Aortic smooth muscle cell (primary cell): Measurements from ENCODE around the gene AP1G2. TPM values are rescaled to one million over a fixed set of nuclear protein-coding genes. Genes with fewer than 3 reads are reported as not detected.

Experiments
- total RNA-seq: library from RNA; depleted of rRNA; stranded (reverse); fragments of >200 nt; gene quantifications from 2 replicates; pipeline ENCODE4 v1.2.3, GENCODE V29; 2014

Gene AP1G2, protein sequence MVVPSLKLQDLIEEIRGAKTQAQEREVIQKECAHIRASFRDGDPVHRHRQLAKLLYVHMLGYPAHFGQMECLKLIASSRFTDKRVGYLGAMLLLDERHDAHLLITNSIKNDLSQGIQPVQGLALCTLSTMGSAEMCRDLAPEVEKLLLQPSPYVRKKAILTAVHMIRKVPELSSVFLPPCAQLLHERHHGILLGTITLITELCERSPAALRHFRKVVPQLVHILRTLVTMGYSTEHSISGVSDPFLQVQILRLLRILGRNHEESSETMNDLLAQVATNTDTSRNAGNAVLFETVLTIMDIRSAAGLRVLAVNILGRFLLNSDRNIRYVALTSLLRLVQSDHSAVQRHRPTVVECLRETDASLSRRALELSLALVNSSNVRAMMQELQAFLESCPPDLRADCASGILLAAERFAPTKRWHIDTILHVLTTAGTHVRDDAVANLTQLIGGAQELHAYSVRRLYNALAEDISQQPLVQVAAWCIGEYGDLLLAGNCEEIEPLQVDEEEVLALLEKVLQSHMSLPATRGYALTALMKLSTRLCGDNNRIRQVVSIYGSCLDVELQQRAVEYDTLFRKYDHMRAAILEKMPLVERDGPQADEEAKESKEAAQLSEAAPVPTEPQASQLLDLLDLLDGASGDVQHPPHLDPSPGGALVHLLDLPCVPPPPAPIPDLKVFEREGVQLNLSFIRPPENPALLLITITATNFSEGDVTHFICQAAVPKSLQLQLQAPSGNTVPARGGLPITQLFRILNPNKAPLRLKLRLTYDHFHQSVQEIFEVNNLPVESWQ
- 3.2 and 4.2 TPM in 2 replicates for total RNA-seq

DNA sequence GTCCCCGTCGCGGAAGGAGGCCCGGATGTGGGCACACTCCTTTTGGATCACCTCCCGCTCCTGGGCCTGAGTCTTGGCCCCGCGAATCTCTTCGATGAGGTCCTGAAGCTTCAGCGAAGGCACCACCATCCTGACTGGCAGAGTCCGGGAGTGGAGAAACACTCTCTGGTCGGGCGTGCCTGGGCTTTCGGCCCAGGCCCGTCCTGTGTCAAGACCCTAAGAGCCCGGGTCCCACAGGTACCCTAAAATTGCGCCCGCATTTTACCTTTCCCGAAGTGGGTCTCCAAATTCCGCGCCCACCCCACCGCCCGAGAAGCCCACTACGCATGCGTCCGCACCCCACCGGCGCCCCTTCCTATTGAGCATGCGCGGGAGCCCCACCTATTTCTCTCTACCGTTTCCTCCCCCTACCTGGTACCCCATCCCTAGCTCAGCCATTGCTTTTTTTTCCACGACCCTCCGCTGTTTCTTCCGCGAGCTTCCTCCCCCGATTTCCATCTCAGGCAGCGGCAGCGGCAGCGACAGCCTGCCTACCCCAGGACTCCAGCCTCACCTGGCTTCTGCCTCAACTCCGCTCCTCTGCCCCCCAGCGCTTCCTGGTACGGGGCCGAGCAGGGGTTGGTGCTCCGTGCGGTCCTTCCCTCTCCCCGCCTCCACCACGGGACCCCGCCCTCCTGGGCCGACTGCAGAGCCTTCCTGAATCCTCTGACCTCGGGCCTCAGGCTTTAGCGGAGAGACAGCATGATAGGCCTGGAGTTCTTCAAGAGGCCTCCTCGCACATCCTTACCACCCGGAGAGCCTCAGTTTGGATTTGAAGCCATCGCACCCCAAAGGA lies at the start of gene AP1G2:
TSS of gene AP1G2 (minus strand) at position 606 of the 835 bp plus-strand sequence. CDS start at position 129, 477 bp downstream.

DNA sequence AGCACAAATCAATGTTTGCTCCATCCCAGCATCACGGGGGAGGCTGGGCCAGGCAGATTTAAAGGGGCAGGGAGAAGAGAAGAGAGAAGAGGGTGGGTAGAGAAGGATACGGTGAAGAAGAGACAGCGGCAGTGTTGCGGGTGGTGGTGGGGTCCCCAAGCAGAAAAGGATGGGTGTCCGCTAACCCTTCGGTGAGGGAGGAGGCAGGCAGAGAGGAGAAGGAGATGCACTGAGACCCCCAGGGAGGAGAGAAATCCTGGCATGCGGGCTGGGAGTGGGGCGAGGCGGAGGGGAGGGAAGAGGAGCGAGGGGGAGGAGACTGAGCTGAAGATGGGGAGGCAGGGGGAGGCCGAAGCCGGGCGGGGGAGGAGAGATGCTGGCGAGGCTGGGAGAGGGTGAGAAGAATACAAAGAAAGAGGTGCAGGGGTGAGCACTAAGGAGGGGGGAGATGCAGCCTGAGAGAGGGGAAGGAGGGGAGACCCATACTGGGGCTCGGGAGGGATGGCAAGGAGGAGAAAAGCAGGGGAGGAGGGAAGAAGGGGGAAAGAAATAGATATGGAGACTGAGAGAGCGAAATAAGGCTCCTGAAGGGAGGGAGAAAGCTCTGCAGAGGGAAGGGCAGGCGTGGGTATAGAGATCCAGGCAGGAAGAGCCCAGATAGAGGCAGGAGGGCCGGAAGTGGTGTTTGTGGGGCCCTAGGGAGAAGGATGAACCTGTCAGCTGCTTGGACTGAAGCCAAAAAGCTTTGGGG lies 11.1 kb upstream of the AP1G2 start, which contains the start of gene JPH4:
TSS of gene JPH4 (minus strand) at position 231 of the 751 bp plus-strand sequence. CDS start 1,337 bp downstream, outside the sequence.

DNA sequence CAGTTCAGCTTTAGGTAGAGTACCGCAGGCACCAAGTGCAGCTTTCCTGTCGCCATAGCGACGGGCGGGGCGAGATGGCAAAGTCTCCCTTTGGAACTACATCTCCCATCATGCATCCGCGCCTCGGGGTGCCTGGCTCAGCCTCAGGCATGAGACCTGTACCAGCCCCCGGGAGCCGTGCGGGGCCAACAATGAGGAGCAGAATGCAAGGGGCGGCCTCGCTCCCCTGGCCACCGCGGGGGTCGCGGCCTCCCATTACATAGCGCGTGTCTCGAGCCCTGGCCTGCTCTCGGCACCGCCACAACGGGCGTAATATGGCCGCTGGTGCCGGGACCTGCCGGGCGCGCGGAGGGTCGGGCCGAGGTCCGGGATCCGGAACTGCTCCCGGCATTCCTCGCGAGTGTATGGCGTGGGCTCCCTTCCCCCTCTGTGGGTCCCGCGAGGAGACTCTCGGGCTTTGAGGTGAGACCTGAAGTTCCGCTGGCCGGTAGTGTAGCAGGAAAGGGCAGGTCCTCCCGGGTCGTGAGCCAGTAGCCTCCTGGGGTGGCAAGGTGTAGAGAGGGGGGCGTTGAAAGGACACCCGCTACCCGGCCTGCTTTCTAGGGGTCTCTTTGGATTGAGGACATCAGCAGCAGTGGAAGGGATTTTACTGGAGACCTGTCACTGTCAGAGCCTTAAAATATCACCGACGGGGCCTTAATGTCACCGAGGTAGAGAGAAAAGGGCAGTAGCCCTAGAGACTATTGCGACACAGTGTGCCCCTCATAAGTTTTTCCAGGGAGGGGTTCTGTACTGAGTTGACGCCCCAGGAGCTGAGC lies 11.5 kb downstream of the AP1G2 start, which contains the start of gene THTPA:
TSS of gene THTPA (plus strand) at position 390 of the 818 bp plus-strand sequence. CDS start 487 bp downstream, outside the sequence.

DNA sequence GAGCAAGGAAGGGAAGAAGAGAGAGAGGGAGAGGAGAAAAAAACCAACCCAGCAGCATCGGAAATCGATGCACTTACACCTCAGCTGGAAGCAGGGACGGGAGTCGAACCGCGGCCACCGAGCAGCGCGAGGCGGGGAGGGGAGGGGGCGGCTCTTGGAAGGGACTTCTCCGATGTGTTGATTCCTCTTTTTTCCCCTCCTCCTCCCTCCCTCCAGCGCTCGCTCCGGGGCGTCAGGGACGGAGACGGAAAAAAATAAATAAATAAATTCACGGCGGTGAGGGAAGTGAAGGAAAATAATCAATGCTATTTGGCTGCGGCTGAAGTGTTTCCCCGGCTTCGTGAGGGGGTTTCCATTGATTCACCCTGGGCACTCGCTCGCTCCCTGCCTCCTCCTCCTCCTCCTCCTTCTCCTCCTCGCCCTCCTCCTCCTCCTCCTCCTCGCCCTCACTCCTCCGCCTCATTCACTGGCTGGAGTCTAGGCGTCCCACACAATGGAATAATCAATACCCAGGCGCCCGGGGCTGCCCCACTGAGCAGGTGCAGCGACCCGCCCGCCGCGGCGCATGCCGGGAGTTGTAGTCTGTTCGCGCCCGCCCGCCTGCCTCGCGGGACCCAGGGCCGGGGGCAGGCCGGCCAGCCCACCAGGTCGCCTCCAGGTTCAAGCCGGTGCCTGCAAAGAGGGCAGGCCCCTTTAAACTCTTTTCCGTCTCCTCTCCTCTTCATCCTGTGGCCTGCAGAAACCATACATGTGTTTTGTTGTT lies 16.1 kb downstream of the AP1G2 start, which contains the start of gene ZFHX2:
TSS of gene ZFHX2 (minus strand) at position 500 of the 763 bp plus-strand sequence. CDS start 16,440 bp downstream, outside the sequence.

Other genes with a start within 250 kb of the AP1G2 start
- 69.9 and 83.4 TPM in 2 replicates for gene PABPN1, start 246.3 kb downstream of the AP1G2 start, total RNA-seq
- gene SLC22A17, start 214.9 kb downstream of the AP1G2 start, total RNA-seq = 11.9 and 12.1 TPM in 2 replicates
- gene EFS, start 202.6 kb downstream of the AP1G2 start, total RNA-seq = 6.3 and 10.7 TPM in 2 replicates
- gene IL25, start 195.0 kb downstream of the AP1G2 start, total RNA-seq = not detected in 2 replicates
- gene CMTM5, start 190.7 kb downstream of the AP1G2 start, total RNA-seq = 0.31 and 0.40 TPM in 2 replicates
- gene MYH6, start 159.5 kb downstream of the AP1G2 start, total RNA-seq = not detected in 2 replicates
- not detected in 2 replicates for gene MYH7, start 132.1 kb downstream of the AP1G2 start, total RNA-seq
- 42.3 and 42.7 TPM in 2 replicates for gene NGDN, start 98.1 kb downstream of the AP1G2 start, total RNA-seq
- gene ZFHX2, start 16.0 kb downstream of the AP1G2 start, total RNA-seq = under 0.01 and 0.06 TPM in 2 replicates
- gene THTPA, start 11.5 kb downstream of the AP1G2 start, total RNA-seq = 15.0 and 18.0 TPM in 2 replicates
- not detected in 2 replicates for gene JPH4, start 11.0 kb upstream of the AP1G2 start, total RNA-seq
- gene DHRS2, start 68.6 kb upstream of the AP1G2 start, total RNA-seq = under 0.01 TPM in 1 of 2 replicates, not detected in the other